ENCODE data around the gene KIAA1614.

DNA sequence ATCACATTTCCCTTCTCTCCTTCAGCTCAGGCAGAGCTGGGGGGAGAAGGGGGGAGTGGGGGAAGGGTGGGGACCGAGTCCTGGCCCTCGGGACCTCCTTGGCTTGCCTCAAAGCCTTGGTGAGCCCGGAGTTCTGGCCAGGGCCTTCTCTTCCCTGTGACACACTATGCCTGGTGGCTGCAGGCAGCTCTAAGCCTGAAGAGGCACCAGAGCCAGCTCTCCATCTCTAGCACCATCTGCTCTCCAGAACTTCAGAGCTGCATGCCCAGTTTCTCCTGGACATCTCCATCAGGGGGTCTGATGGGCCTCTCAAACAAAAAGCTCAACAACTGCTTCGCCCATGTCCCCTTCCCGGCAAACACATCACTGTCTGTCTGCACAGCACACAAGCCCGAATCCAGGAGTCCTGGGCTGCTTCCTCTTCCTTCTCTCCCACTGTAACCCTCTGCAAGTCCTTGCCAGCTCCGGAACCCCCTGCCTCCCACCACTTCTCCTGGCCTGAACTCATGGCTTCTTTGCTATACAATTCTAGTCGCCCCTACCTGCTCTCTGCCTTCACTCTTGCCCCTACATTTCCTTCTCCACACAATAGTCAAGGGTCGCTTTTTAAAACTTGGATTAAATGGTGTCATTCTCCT, 26.5 kb downstream of the KIAA1614 start:
- TF ChIP-seq, protein P1, sequence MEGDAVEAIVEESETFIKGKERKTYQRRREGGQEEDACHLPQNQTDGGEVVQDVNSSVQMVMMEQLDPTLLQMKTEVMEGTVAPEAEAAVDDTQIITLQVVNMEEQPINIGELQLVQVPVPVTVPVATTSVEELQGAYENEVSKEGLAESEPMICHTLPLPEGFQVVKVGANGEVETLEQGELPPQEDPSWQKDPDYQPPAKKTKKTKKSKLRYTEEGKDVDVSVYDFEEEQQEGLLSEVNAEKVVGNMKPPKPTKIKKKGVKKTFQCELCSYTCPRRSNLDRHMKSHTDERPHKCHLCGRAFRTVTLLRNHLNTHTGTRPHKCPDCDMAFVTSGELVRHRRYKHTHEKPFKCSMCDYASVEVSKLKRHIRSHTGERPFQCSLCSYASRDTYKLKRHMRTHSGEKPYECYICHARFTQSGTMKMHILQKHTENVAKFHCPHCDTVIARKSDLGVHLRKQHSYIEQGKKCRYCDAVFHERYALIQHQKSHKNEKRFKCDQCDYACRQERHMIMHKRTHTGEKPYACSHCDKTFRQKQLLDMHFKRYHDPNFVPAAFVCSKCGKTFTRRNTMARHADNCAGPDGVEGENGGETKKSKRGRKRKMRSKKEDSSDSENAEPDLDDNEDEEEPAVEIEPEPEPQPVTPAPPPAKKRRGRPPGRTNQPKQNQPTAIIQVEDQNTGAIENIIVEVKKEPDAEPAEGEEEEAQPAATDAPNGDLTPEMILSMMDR (IDR thresholded peaks at IDR 0.05; ENCODE audit: low read depth, low read length): no peak
- TF ChIP-seq POLR2A (IDR thresholded peaks at IDR 0.05; ENCODE audit: extremely low read depth, insufficient read length): no peak

Data from NB4 (cell line).